22Rv1 (cell line): ENCODE measurements around the gene GBF1.
A peak's percentile ranks its signal among the peaks of the same experiment; 100 is the strongest.

ENCODE experiments used
- H3K27ac ChIP-seq: fragments of 450-650 bp; 2 replicates; pipeline ENCODE4 v1.5.1; 2017
- CTCF ChIP-seq: fragments of 450-650 bp; IDR thresholded peaks from 2 replicates; pipeline ENCODE4 v1.5.1; 2017; ENCODE audit warnings: mild to moderate bottlenecking
- ZFX ChIP-seq: fragments of 450-650 bp; IDR thresholded peaks from 2 replicates; pipeline ENCODE4 v1.6.1; 2017; ENCODE audit warnings: antibody characterized with exemption, borderline replicate concordance

GBF1 gene

DNA sequence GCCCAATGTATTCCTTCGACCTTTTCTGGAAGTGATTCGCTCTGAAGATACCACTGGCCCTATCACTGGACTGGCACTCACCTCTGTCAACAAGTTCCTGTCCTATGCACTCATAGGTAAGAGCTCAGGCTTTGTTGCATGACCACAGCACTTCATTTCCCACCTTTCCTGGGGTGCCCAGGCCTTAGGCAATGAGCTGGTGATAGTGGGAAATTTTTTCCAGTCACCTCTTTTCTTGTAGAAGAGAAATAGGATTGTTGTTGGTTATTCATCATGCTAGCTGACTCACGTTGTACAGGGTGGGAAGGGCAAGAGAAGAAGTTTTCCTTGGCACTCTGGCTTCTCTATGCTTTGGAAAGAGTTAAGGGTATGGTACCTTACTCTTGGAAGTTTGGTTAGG lies 98.7 kb downstream of the GBF1 start:
- no peak overlapping the region for H3K27ac ChIP-seq
- TF ChIP-seq CTCF = no peak
- TF ChIP-seq ZFX = no peak

- TF ChIP-seq ZFX (no peak), CTCF (peak; percentile 65)
- no peak overlapping the region for H3K27ac ChIP-seq
Observed at GRCh38 chr10:102347236-102347828, 102.0 kb downstream of the GBF1 start.

DNA sequence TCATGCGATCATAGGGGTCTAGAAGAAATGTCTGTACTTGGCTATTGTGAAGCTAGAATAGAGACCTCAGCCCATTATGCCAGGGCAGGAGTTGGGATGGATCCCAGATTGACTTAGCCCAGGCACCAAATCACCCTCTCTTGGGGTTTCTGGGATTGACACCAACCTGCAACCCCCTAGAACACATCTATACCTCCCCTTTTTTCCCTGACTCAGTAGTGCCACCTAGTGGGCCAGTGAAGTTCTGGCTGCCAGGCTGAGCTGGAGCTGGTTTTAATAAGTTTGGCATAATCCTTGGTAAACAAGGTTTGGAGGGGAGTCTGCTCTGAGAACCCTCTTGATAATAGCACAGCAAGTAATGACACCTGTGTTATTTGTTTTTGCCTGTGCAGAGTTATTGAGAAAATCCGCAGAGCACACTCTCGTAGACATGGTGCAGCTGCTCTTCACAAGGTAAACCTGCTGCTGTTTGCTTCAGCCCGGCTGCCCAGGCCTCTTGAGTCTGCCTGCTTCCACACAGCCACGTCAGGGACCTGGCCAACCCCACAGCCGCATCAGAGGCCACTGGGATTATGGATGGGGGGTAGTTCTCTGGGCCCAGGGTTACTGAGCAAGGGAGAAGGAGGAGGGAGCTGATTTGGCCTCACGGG lies 106.9 kb downstream of the GBF1 start:
- TF ChIP-seq CTCF = peak; percentile 98
- TF ChIP-seq ZFX = no peak
- no peak overlapping the region for H3K27ac ChIP-seq

- TF ChIP-seq CTCF = no peak
- TF ChIP-seq ZFX = no peak
- no peak overlapping the region for H3K27ac ChIP-seq
Observed at GRCh38 chr10:102354451-102354850, 109.1 kb downstream of the GBF1 start.

DNA sequence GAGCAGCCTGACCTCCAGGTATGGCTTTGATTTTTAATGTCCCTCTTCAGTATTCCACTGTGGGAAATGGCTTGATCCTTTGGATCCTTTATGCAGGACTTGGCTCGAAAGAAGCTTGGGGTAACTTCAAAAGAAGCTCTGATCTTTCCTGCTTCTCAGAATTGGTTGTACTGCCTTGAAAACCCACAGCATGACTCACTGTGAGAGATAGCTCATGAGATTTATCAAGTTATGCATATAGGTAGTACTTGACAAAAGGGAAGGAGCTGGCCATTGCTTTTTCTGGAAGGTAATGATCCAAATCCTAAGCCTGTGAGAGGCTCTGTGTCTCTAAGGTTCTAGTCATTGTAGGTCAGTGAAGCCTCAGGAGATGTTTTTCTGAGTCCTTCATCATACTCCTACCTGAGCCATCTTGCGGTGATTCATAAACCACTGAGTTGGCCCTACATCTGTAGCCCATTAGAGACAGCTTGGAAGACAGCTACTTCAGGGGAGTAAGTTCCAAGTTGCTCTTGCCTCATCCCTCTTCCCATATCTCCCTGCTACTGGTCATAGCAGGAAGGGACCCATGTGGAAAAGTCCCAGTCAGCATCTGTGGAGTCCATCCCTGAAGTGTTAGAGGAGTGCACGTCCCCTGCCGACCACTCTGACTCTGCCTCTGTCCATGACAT lies 113.5 kb downstream of the GBF1 start:
- no peak for TF ChIP-seq ZFX
- TF ChIP-seq CTCF = no peak
- H3K27ac ChIP-seq = no peak overlapping the region

DNA sequence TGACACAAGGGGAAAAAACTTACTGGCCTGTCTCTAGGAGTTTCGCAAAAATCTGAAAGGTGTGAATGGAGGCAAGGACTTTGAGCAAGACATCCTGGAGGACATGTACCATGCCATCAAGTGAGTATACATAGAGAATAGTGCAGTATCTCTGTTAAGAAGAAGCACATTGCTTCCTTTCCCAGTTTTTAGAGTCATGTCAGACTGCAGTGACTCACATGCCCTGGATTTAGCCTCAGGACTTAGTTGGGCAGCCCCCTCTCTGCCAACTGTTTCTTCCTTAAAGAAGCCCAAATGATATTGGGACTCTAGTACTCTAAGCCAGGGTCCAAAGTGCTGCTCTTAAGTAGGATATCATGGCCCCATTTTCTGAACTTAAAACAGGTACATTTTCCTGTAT lies 122.1 kb downstream of the GBF1 start:
- no peak overlapping the region for H3K27ac ChIP-seq
- TF ChIP-seq CTCF (no peak), ZFX (no peak)

DNA sequence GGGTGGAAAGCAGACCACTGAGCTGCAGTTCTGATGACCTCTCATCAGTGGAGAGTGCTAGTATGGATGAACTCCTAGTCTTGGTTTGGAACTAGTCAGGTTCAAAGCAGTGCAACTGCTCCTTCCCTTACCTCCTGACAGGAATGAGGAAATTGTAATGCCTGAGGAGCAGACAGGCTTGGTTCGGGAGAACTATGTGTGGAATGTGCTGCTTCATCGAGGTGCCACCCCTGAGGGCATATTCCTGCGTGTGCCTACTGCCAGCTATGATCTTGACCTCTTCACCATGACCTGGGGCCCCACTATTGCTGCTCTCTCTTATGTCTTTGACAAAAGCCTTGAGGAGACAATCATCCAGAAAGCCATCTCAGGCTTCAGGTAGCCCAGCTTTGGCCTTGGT lies 122.7 kb downstream of the GBF1 start:
- TF ChIP-seq CTCF (no peak), ZFX (no peak)
- no peak overlapping the region for H3K27ac ChIP-seq
